ENCODE measurements around the gene IRAK3. TPM values are rescaled to one million over a fixed set of nuclear protein-coding genes. Genes with fewer than 3 reads are reported as not detected.

IRAK3 gene
- total and polyA plus RNA-seq, 2 experiments from 2014 or later = 3.3 to 3.7 TPM

DNA sequence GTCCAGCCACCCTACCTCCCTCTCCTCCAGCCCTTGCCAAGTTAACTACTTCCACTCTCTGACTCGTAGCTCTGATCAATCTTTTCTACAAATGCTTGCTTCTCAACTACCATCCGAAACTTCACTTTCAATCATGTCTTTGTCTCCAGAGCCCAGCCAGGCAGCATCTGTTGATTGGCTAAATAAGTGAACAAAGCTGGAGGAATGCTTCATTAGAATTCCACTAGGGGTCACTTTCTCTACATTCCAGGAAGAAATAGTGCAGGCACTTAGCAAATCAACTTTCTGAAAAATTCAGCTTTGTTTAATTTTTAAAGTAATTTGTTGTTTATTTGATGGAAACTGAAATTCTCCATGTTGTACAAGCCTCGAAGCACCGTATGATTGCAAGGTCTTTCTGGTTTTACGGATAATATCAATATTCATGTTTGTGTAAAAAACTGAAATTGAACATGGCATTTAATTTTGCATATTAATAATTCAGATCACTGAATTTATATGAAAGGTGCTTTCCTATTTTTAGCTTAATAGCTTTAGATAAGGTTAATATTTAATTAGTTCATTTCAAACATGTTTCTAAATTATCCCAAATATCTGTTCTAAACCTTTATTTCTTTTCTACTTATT is 80.9 kb downstream of the IRAK3 start:
- H3K9me3 ChIP-seq (ENCODE audit: low read depth) = no peaks in the 10 kb centered on the region
- no peak overlapping the region for H3K27ac ChIP-seq
- no peaks in the 10 kb centered on the region for H3K4me1 ChIP-seq (ENCODE audit: insufficient read depth)
- H3K9ac ChIP-seq = no peak overlapping the region
- no peak overlapping the region for H3K4me3 ChIP-seq
- H3K4me2 ChIP-seq (ENCODE audit: unreplicated experiment) = no peak overlapping the region
- no peaks in the 10 kb centered on the region for H3K36me3 ChIP-seq (ENCODE audit: low read depth)
- no peaks in the 10 kb centered on the region for H3K79me2 ChIP-seq (ENCODE audit: insufficient read depth)
- in situ Hi-C loops (cut with MboI) = loop anchor here (10.0 kb wide), 1 partner anchor 145 kb away; no protein-coding TSS in a partner anchor
- H4K20me1 ChIP-seq (ENCODE audit: insufficient read depth) = no peaks in the 10 kb centered on the region
- peak; percentile 79 for DNase-seq
- H3F3A ChIP-seq (ENCODE audit: insufficient read depth) = no peaks in the 10 kb centered on the region
- no peaks in the 10 kb centered on the region for H3K27me3 ChIP-seq (replicated peaks; ENCODE audit: insufficient read depth)
- no peak overlapping the region for H2AFZ ChIP-seq
- WGBS, 2 experiments (ENCODE audit: low coverage in 1 of 2, low lambda C conversion rate in 2 of 2, missing lambda C conversion rate in 2 of 2) = 28 to 34% methylated on average over 5 of the region's 5 CpGs
- TF ChIP-seq EZH2 (IDR thresholded peaks at IDR 0.05; ENCODE audit: insufficient read depth, poor library complexity, severe bottlenecking) (no peak), EZH2phosphoT487 (IDR thresholded peaks at IDR 0.05; ENCODE audit: insufficient read depth, low read depth) (no peak)
- H3K9me2 ChIP-seq (ENCODE audit: insufficient read depth) = no peaks in the 10 kb centered on the region

DNA sequence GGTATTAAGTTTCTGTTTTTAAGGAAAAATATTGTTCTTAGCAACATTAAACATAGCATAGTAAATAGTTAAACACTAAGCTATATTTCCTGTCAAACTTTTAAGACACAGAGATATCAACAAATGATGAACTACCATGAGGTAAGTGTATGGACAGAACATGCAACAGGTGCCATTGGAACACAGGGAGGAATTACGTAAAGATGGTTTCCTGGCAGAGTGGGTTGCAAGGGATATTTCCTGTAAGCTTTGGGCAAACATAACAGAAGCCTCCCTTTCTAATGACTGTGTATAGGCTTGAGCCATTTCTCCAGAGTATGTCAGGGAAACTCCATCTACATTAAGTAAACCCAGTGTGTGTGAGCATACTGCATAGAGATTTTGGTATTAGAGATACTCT is 81.6 kb downstream of the IRAK3 start:
- no peak for DNase-seq
- Histone ChIP-seq H3K4me1 (ENCODE audit: insufficient read depth) (no peaks in the 10 kb centered on the region), H4K20me1 (ENCODE audit: insufficient read depth) (no peaks in the 10 kb centered on the region), H3K9me2 (ENCODE audit: insufficient read depth) (no peaks in the 10 kb centered on the region), H3K27ac (no peak overlapping the region), H2AFZ (no peak overlapping the region), H3K27me3 (replicated peaks; ENCODE audit: insufficient read depth) (peaks cover 2% of the 10 kb centered on the region; the same call in 1 of the 2 replicates), H3K36me3 (ENCODE audit: low read depth) (no peaks in the 10 kb centered on the region), H3K79me2 (ENCODE audit: insufficient read depth) (no peaks in the 10 kb centered on the region), H3K4me2 (ENCODE audit: unreplicated experiment) (no peak overlapping the region), H3F3A (ENCODE audit: insufficient read depth) (no peaks in the 10 kb centered on the region), H3K9me3 (ENCODE audit: low read depth) (no peaks in the 10 kb centered on the region), H3K4me3 (no peak overlapping the region), H3K9ac (no peak overlapping the region)
- WGBS, 2 experiments (ENCODE audit: low coverage in 1 of 2, low lambda C conversion rate in 2 of 2, missing lambda C conversion rate in 2 of 2) = 36 to 46% methylated on average over 1 of the region's 1 CpG
- in situ Hi-C loops (cut with MboI) = loop anchor here (10.0 kb wide), 1 partner anchor 144 kb away; no protein-coding TSS in a partner anchor
- TF ChIP-seq EZH2 (IDR thresholded peaks at IDR 0.05; ENCODE audit: insufficient read depth, poor library complexity, severe bottlenecking) = no peak
- TF ChIP-seq EZH2phosphoT487 (IDR thresholded peaks at IDR 0.05; ENCODE audit: insufficient read depth, low read depth) = no peak

DNA sequence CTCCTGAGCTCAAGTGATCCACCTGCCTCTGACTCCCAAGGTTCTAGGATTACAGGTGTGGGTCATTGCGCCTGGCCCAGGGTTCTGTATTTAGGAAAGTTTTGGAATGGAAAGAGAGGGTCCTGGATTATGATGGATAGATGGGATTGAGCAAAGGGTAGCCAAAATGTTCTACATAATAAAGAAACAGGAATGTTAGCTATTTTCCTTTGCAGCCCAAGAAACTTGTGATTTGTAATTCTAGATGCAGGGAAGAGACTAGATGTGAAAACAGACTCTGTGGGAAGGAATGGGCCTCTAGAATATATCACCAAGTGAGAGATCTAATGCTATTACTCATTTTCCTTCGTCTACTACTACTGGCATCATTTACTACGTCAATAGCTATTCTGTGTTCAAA is 83.6 kb downstream of the IRAK3 start:
- no peak for DNase-seq
- no peaks in the 10 kb centered on the region for H3K9me2 ChIP-seq (ENCODE audit: insufficient read depth)
- no peaks in the 10 kb centered on the region for H3F3A ChIP-seq (ENCODE audit: insufficient read depth)
- H3K27me3 ChIP-seq (replicated peaks; ENCODE audit: insufficient read depth) = peaks cover 5% of the 10 kb centered on the region; the same call in 1 of the 2 replicates
- no peak overlapping the region for H3K4me2 ChIP-seq (ENCODE audit: unreplicated experiment)
- no peak overlapping the region for H2AFZ ChIP-seq
- TF ChIP-seq EZH2phosphoT487 (IDR thresholded peaks at IDR 0.05; ENCODE audit: insufficient read depth, low read depth) (no peak), EZH2 (IDR thresholded peaks at IDR 0.05; ENCODE audit: insufficient read depth, poor library complexity, severe bottlenecking) (no peak)
- H3K9ac ChIP-seq = no peak overlapping the region
- 34 to 36% methylated on average over 3 of the region's 3 CpGs for WGBS, 2 experiments (ENCODE audit: low coverage in 1 of 2, low lambda C conversion rate in 2 of 2, missing lambda C conversion rate in 2 of 2)
- H3K79me2 ChIP-seq (ENCODE audit: insufficient read depth) = no peaks in the 10 kb centered on the region
- in situ Hi-C loops (cut with MboI) = loop anchor here (10.0 kb wide), 1 partner anchor 142 kb away; no protein-coding TSS in a partner anchor
- no peaks in the 10 kb centered on the region for H3K9me3 ChIP-seq (ENCODE audit: low read depth)
- no peaks in the 10 kb centered on the region for H4K20me1 ChIP-seq (ENCODE audit: insufficient read depth)
- H3K4me3 ChIP-seq = no peak overlapping the region
- H3K36me3 ChIP-seq (ENCODE audit: low read depth) = no peaks in the 10 kb centered on the region
- H3K27ac ChIP-seq = no peak overlapping the region
- H3K4me1 ChIP-seq (ENCODE audit: insufficient read depth) = no peaks in the 10 kb centered on the region

DNA sequence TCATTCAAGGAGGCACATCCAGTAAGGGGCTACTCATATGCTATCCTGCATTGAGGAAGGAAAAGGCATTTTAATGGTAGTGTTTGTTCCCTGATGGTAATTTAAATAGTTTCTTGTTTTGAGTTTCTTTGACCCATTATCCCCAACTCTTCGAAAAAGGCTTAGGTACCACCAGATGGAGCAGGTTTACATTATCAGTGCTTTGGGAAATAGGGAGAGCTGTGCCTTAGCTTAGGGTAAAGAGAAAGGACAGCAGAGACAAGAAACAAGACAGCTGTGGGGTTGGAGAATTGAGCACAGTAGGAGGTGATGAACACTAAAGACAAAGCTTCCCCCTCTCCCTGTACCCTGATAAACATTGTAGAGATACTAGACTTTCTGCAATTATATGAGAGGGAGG is 84.1 kb downstream of the IRAK3 start:
- Histone ChIP-seq H3K36me3 (ENCODE audit: low read depth) (no peaks in the 10 kb centered on the region), H3K9me2 (ENCODE audit: insufficient read depth) (no peaks in the 10 kb centered on the region), H3K4me1 (ENCODE audit: insufficient read depth) (no peaks in the 10 kb centered on the region), H3K4me2 (ENCODE audit: unreplicated experiment) (no peak overlapping the region), H3K79me2 (ENCODE audit: insufficient read depth) (no peaks in the 10 kb centered on the region), H3K9ac (no peak overlapping the region), H3K27ac (no peak overlapping the region), H3F3A (ENCODE audit: insufficient read depth) (no peaks in the 10 kb centered on the region), H2AFZ (no peak overlapping the region), H3K4me3 (no peak overlapping the region), H3K9me3 (ENCODE audit: low read depth) (no peaks in the 10 kb centered on the region), H4K20me1 (ENCODE audit: insufficient read depth) (no peaks in the 10 kb centered on the region), H3K27me3 (replicated peaks; ENCODE audit: insufficient read depth) (peaks cover 5% of the 10 kb centered on the region; the same call in 1 of the 2 replicates)
- in situ Hi-C loops (cut with MboI) = loop anchor here (10.0 kb wide), 1 partner anchor 142 kb away; no protein-coding TSS in a partner anchor
- WGBS, 2 experiments (ENCODE audit: low coverage in 1 of 2, low lambda C conversion rate in 2 of 2, missing lambda C conversion rate in 2 of 2) = 56 to 58% methylated on average over 1 of the region's 1 CpG
- TF ChIP-seq EZH2 (IDR thresholded peaks at IDR 0.05; ENCODE audit: insufficient read depth, poor library complexity, severe bottlenecking) (no peak), EZH2phosphoT487 (IDR thresholded peaks at IDR 0.05; ENCODE audit: insufficient read depth, low read depth) (no peak)
- no peak for DNase-seq

Data from GM23248 (cell line).